K562 (cell line): ENCODE data around the gene MGRN1. TPM values are rescaled to one million over a fixed set of nuclear protein-coding genes. Genes with fewer than 3 reads are reported as not detected.

Source experiments
- DIDO1 ChIP-seq: fragments of 450-650 bp; IDR thresholded peaks from 2 replicates; pipeline ENCODE4 v1.6.1; 2016; ENCODE audit warnings: low read depth, missing biosample characterization, missing genetic modification characterization
- NCOA1 ChIP-seq: fragments of 450-650 bp; IDR thresholded peaks from 2 replicates; pipeline ENCODE4 v1.6.1; 2016; ENCODE audit warnings: low read depth
- NFIC ChIP-seq: fragments of 450-650 bp; IDR thresholded peaks from 2 replicates; pipeline ENCODE4 v1.6.1; 2017; ENCODE audit warnings: mild to moderate bottlenecking, inconsistent platforms
- NR2C2 ChIP-seq, 2 experiments: fragments of 200-800 bp in 1 of 2; sonication (Bioruptor generic) in 1 of 2; sonication (generic) in 1 of 2; formaldehyde crosslinking in 1 of 2; IDR thresholded peaks; 2 replicates each; pipeline versions ENCODE4 v1.6.1 to v1.8.0; 2016 to 2022; ENCODE audit warnings: mild to moderate bottlenecking in 1 of 2, missing compliant biosample characterization in 1 of 2, missing genetic modification characterization in 1 of 2, missing genetic modification reagents in 1 of 2
- PTBP1 ChIP-seq: fragments of 200-400 bp; formaldehyde crosslinking; IDR thresholded peaks from 2 replicates; pipeline ENCODE4 v1.6.1; 2017; ENCODE audit warnings: low read depth, low read length
- SMARCB1 ChIP-seq: IDR thresholded peaks from 2 replicates; pipeline ENCODE4 v1.6.1; 2011; ENCODE audit warnings: improper control_type of control experiment, low read depth; ENCODE audit not compliant: insufficient read length
- ZNF347 ChIP-seq: fragments of 450-650 bp; formaldehyde crosslinking; IDR thresholded peaks from 2 replicates; pipeline ENCODE4 v1.4.0; 2020; ENCODE audit warnings: low read depth, mild to moderate bottlenecking, moderate library complexity
- polyA plus RNA-seq, 8 experiments: library from polyadenylated mRNA; depleted of rRNA in 4 of 8; stranded (reverse) in 5 of 8; unstranded in 3 of 8; fragments of >200 nt; fragmentation: Nextera tagmentation in 2 of 8; fragmentation: Illumina TruSeq in 1 of 8; extraction: Ambion mirVana in 2 of 8; extraction: Trizol in 1 of 8; gene quantifications; 2 replicates each; pipeline versions ENCODE4 v1.2.1 to v1.2.3, GENCODE V29; 2011 to 2014; ENCODE audit warnings: inconsistent platforms in 1 of 8, missing spikeins in 1 of 8
- total RNA-seq, 7 experiments: library from RNA; depleted of rRNA in 6 of 7; stranded (reverse); fragments of >200 nt in 6 of 7; fragmentation: Illumina TruSeq in 2 of 7; extraction: Trizol in 2 of 7; gene quantifications; 2 replicates each; pipeline versions ENCODE4 v1.2.1 to v1.2.3, GENCODE V29; 2011 to 2021; ENCODE audit warnings: low replicate concordance in 1 of 7
- TF ChIP-seq, protein P1 (sequence below), 2 experiments: fragments of 450-650 bp; conservative IDR thresholded peaks; 2 replicates each; pipeline ENCODE4 v1.6.1; 2017; ENCODE audit warnings: mild to moderate bottlenecking in 2 of 2, moderate library complexity in 2 of 2
- TF ChIP-seq, protein P2 (sequence below): sonication (generic); formaldehyde crosslinking; IDR thresholded peaks from 2 replicates; pipeline ENCODE4 v1.5.0; 2020; ENCODE audit warnings: missing genetic modification reagents
- TF ChIP-seq, protein P3 (sequence below): sonication (generic); formaldehyde crosslinking; IDR thresholded peaks from 2 replicates; pipeline ENCODE4 v1.8.0; 2023; ENCODE audit warnings: mild to moderate bottlenecking, missing genetic modification reagents

The MGRN1 gene
- total and polyA plus RNA-seq, 9 of the 15 experiments (the other 6 are each of a cell fraction or from before 2014, with no cell fraction given) = 0.15 to 37.9 (median 6.0) TPM

DNA sequence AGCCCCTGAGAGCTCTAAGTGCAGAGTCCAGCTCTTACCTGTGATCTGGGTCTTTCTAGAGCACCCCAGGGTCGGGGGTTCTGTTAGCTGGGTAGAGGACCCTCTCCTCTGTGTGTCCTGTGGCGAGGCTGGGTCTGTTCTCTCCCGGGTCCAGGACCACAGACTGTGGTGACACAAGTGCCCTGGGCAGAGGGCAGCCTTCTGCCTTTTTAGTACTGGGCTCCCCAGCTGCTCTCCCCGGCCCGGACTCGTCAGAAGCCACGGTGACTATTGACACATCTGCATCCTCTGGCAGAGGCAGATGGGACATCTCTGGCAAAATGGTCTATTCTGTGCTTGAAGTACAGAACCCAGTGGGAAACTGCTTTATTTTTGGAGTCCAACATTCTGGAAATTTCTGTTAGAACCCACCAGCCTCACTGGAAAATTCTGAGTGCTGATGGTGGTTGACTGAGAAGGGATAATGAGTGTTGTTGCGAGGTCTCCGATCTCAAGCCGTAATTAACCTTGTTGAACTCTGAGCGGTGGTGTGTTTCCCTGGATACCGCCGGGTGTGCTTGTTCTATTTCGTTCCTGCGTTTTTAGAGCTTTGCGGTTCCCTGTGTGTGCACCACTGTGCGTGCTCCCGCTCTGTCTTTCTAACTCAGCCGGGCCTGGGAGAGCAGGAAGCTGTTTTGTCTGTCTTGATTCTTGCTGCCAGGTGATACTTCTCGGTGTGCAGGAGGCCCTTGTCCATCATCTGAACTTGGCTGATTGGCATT, 42.8 kb downstream of the MGRN1 start (continued):
- TF ChIP-seq, protein P1, sequence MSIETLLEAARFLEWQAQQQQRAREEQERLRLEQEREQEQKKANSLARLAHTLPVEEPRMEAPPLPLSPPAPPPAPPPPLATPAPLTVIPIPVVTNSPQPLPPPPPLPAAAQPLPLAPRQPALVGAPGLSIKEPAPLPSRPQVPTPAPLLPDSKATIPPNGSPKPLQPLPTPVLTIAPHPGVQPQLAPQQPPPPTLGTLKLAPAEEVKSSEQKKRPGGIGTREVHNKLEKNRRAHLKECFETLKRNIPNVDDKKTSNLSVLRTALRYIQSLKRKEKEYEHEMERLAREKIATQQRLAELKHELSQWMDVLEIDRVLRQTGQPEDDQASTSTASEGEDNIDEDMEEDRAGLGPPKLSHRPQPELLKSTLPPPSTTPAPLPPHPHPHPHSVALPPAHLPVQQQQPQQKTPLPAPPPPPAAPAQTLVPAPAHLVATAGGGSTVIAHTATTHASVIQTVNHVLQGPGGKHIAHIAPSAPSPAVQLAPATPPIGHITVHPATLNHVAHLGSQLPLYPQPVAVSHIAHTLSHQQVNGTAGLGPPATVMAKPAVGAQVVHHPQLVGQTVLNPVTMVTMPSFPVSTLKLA (conservative IDR thresholded peaks at IDR 0.05) = no peak
- no peak for TF ChIP-seq NFIC
- TF ChIP-seq, protein P2, sequence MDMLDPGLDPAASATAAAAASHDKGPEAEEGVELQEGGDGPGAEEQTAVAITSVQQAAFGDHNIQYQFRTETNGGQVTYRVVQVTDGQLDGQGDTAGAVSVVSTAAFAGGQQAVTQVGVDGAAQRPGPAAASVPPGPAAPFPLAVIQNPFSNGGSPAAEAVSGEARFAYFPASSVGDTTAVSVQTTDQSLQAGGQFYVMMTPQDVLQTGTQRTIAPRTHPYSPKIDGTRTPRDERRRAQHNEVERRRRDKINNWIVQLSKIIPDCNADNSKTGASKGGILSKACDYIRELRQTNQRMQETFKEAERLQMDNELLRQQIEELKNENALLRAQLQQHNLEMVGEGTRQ (CRISPR knock-in tag) = no peak
- TF ChIP-seq SMARCB1 = no peak
- no peak for TF ChIP-seq NCOA1
- TF ChIP-seq, protein P3, sequence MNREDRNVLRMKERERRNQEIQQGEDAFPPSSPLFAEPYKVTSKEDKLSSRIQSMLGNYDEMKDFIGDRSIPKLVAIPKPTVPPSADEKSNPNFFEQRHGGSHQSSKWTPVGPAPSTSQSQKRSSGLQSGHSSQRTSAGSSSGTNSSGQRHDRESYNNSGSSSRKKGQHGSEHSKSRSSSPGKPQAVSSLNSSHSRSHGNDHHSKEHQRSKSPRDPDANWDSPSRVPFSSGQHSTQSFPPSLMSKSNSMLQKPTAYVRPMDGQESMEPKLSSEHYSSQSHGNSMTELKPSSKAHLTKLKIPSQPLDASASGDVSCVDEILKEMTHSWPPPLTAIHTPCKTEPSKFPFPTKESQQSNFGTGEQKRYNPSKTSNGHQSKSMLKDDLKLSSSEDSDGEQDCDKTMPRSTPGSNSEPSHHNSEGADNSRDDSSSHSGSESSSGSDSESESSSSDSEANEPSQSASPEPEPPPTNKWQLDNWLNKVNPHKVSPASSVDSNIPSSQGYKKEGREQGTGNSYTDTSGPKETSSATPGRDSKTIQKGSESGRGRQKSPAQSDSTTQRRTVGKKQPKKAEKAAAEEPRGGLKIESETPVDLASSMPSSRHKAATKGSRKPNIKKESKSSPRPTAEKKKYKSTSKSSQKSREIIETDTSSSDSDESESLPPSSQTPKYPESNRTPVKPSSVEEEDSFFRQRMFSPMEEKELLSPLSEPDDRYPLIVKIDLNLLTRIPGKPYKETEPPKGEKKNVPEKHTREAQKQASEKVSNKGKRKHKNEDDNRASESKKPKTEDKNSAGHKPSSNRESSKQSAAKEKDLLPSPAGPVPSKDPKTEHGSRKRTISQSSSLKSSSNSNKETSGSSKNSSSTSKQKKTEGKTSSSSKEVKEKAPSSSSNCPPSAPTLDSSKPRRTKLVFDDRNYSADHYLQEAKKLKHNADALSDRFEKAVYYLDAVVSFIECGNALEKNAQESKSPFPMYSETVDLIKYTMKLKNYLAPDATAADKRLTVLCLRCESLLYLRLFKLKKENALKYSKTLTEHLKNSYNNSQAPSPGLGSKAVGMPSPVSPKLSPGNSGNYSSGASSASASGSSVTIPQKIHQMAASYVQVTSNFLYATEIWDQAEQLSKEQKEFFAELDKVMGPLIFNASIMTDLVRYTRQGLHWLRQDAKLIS = no peak
- TF ChIP-seq DIDO1 = no peak
- no peak for TF ChIP-seq PTBP1
- no peak for TF ChIP-seq ZNF347 (CRISPR knock-in tag)
- TF ChIP-seq NR2C2 (CRISPR knock-in tag; IDR thresholded peaks at IDR 0.05) = no peak
- no peak for TF ChIP-seq NR2C2 (tag; IDR thresholded peaks at IDR 0.05)
